Activated T-cell treated with anti-CD3 and anti-CD28 coated beads, Interleukin-2, amount 50 U/mL, for 48 hours (primary cell): Measurements from ENCODE around the gene RPS29.

Experiments used
- DNase-seq, 2 experiments: peaks; one replicate each; pipeline ENCODE4 v3.0.0-alpha.2; 2020

Gene RPS29

DNA sequence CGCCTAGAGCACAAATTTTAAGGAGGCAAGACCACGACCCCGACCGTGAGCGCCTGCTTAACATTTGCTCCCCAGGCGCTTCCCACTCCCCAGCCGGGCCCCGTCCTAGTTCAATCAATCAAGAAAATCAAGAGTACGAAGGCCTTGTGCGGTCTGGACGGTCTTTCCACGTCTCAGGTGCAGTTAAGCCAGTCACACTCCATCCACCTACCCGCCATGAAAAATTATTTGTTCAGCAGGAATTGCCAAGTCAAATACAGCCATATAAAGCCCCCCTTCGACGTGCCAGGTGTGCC is 12.0 kb upstream of the RPS29 start:
- DNase-seq, result no peak

DNA sequence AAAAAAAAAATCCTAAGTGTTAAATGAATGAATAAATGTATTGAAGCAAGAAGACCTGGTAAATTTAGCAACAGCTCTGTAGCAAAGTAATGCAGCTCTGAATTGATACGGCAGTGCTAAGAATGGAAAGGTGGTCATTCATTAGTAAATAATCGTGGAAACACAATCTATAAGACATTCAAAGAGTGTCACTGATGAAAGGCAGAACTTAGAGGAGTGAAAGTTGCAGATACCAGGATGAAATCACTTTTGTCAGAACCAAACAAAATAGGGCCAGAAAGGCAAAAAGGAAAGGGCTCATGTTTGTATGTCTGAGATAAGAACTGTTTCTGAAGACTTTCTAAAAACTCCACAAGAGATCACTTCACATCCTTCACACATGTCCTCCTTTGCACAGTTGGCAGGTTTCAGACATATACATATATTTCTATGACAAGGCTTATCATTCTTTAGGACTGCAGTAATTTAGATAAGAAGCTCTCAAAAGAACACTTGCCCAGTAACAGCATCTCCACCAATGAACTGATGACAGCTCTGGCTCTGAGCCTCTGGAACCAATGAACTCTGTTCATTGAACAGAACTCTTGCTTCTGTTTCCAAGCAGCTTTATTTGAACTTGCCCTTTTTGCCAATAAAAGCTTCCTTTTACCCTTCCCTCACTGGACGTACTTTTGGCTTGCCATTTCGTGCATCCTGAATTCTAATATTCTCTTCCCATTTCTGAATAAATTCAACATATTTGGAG is 8.3 kb upstream of the RPS29 start:
- no peak for DNase-seq

DNA sequence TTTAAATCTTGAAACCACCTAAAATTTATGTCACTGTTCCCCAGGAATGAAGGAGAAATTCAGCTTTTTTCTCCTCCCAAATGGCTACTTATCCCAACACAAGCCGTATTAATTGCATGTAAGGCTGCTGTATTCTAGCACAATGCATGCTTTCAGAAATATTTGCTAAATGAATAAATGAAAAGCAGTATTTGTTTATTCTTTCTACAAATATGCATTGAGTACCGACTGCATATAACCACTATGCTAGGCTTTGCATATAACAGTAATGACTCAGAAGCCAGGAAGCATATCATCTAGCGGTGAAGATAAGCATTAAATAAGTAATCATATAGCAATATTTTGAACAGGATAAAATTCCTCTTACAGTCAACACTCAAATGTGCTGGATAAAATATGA is 6.8 kb upstream of the RPS29 start:
- no peak for DNase-seq

- no peak for DNase-seq
Measured at GRCh38 chr14:49589387-49589786, 3.2 kb upstream of the RPS29 start.

- DNase-seq, result peak; percentile 73 to 75
Measured at GRCh38 chr14:49586673-49587460, 687 bp upstream of the RPS29 start.

GRCh38 chr14:49584981-49585640 is 1.1 kb downstream of the RPS29 start:
- DNase-seq, result peak; percentile 56 to 57

GRCh38 chr14:49584058-49584457 is 2.1 kb downstream of the RPS29 start:
- peak in 1 of 2 experiments; percentile 32 for DNase-seq

DNA sequence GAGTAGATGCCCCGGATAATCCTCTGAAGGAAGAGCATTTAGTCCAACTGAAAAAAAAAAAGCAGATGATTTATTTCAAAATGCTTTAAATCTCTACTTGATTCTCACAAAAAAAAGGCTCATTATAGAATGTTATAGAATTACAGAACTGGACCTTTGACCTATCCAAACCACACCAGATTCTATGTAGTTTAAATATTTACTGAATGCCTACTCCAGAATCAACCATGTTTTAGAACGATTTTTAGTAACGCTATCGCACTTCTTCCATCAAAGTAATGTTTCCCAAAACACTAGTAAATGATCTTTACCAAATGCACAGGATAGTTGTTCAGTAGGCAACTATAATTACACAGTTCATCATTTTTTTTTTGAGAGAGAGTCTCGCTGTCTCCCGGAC is 2.6 kb downstream of the RPS29 start:
- DNase-seq, result no peak

- peak in 1 of 2 experiments; percentile 40 for DNase-seq
Measured at GRCh38 chr14:49582113-49582977, 3.8 kb downstream of the RPS29 start.

DNA sequence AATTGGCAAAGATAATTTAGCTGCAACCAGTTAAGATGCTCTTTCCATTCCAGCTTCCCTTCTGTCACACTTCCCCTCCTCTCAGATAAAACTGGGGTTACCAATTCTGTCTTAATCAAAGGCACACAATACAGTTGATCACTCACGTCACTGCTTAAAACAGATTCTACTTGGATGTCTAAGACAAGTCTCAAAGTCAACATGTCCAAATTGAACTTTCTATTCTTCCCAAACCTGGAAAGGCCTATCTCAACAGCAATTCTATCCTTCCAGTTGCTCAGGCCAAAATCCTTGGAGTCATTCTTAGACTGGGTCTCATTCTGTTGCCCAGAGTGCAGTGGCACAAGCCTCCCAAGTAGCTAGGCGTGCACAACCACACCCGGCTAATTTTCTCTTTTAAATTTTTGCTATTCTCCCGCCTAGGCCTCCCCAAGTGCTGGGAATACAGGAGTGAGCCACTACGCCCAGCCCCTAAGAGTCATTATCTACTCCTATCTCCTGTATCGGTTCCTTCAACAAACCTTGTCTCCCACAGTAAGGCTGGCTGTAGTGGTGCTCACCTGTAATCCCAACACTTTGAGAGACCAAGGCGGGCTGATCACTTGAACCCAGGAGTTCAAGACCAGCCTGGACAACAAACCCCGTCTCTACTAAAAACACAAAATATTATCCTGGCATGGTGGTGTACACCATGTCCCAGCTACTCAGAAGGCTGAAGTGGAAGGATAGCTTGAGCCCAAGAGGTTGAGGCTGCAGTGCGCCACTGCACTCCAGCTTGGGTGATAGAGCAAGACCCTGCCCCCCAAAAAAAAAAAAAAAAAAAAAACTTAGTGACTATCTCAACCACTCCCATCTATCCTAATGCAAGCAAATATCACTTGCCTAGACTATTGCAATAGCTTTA is 4.7 kb downstream of the RPS29 start:
- DNase-seq, result peak; percentile 49

GRCh38 chr14:49579841-49580240 is 6.3 kb downstream of the RPS29 start:
- no peak for DNase-seq

GRCh38 chr14:49578141-49578540 is 8.0 kb downstream of the RPS29 start:
- no peak for DNase-seq

GRCh38 chr14:49574038-49574437 is 12.1 kb downstream of the RPS29 start:
- DNase-seq, result no peak

DNA sequence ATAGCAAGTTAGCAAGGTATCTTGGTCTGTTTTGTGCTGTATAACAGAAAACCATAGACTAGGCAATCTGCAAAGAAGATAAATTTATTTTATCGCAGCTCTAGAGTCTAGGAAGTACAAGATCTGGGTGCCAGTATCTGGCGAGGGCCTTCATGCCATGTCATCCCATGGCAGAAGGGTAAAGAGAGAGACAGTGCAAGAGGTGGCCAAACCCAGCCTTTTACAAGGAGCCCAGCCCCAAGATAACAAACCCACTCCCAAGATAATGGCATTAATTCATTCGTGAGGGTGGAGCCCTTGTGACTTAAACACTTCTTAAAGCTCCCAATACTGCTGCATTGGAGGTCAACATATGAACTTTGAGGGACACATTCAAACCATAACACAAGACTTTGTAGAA is 16.9 kb downstream of the RPS29 start:
- DNase-seq, result no peak

DNA sequence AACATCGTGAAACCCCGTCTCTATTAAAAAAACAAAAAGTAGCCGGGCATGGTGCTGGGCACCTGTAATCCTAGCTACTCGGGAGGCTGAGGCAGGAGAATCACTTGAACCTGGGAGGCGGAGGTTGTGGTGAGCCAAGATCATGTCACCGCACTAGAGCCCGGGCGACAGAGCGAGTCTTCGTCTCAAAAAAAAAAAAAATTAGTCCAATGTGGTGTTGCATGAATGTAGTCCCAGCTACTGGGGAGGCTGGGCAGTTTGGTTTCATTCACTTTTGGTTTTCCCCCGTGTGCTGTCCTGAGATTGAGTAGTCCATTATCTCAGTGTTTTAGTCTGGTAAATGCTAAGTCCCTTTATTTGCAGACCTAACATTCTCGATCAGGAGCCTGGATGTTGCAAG is 19.5 kb downstream of the RPS29 start:
- DNase-seq, result no peak

- DNase-seq, result no peak
Measured at GRCh38 chr14:49559979-49560768, 26.0 kb downstream of the RPS29 start.

DNA sequence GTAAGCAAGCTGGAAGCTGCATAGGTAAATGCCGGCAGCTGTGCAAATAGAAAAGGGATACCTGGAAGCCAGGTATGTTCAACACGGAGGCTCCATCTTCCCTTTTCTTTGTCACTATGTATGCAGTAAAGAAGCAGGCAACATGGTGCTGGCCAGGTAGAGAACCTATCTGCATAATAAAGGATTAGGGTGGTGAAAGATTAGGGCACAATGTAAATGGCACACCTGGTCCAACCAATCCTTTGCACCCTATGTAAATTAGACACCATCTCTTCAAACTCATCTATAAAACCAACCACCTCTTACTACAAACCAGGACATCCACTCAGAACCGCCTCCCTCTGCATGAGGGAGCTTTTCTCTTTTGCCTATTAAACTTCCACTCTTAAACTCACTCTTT is 32.3 kb downstream of the RPS29 start:
- DNase-seq, result no peak

- no peak for DNase-seq
Measured at GRCh38 chr14:49553106-49553505, 33.1 kb downstream of the RPS29 start.

GRCh38 chr14:49551569-49551968 is 34.6 kb downstream of the RPS29 start:
- no peak for DNase-seq

GRCh38 chr14:49550286-49551184 is 35.6 kb downstream of the RPS29 start:
- DNase-seq, result no peak
